Raji (cell line): ENCODE data around the gene HSPB2.

Experiments used
- POLR2A ChIP-seq: IDR thresholded peaks from 2 replicates; pipeline ENCODE4 v1.6.1; 2011; ENCODE audit warnings: low read depth, low read length, control low read depth; ENCODE audit not compliant: insufficient read depth

HSPB2 gene

GRCh38 chr11:111911563-111912401, 752 bp upstream of the HSPB2 start, which contains the start of gene CRYAB:
Gene CRYAB, minus strand, starts transcription at chr11:111911770. Its CDS starts 46 bp downstream, at chr11:111911724.
- TF ChIP-seq POLR2A, result no peak

DNA sequence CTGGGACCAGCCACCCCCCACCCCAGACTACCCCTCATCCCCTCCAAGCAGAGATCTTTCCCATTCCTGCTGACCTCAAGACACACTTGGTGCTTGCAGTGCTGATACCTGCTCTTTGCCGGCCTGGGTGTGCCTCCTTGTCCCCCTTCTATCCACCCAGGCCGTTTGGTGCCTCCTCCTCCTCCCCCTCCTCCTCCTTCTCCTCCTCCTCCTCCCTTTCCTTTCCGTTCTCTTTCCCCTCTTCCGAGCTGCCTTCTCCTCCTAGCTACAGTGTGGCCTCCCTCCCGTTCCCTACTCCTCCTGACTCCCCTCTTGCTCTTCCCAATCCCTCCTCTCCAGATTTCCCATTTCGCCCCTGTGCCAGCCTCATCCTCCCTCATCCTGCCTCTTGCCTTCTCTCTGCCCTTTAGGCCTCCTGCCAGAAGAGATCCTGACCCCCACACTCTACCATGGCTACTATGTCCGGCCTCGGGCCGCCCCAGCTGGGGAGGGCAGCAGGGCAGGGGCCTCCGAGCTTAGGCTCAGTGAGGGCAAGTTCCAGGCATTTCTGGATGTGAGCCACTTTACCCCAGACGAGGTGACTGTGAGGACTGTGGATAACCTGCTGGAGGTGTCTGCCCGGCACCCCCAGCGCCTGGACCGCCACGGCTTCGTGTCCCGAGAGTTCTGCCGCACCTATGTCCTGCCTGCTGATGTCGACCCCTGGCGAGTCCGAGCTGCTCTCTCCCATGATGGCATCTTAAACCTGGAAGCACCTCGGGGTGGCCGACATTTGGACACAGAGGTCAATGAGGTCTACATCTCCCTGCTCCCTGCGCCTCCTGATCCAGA, 712 bp downstream of the HSPB2 start:
- TF ChIP-seq POLR2A, result no peak

- TF ChIP-seq POLR2A, result no peak
Observed at GRCh38 chr11:111913997-111914396, 1.5 kb downstream of the HSPB2 start.

DNA sequence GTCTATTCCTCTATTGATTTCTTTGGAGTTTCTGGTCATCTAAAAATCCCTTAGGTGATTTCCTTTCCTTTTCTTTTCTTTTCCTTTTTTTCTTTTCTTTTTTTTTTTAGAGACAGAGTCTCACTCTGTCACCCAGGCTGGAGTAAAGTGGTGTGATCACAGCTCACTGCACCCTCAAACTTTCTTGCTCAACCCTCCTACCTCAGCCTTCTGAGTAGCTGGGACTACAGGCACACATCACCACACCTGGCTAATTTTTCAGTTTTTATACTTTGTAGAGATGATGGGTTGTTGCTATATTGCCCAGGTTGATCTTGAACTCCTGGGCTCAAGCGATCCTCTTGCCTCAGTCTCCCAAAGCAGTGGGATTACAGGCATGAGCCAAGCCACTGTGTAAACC, 4.2 kb downstream of the HSPB2 start:
- no peak for TF ChIP-seq POLR2A

DNA sequence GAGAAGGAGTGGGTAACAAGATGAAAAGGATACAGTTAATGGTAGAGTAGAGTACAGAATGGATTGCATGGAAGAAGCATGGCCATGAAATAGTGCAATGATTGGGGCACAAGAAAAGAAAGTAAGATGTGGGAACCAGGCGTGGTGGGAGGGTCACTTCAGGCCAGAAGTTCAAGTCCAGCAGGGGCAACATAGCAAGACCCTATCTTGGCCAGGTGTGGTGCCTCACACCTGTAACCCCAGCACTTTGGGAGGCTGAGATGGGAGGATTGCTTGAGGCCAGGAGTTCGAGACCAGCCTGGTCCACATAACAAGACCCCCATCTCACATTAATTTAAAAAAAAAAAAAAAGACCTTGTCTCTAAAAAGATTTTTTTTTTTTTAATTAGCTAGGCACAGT, 4.8 kb downstream of the HSPB2 start:
- no peak for TF ChIP-seq POLR2A

GRCh38 chr11:111917788-111918187, 5.3 kb downstream of the HSPB2 start:
- TF ChIP-seq POLR2A, result no peak

GRCh38 chr11:111918390-111919256, 6.1 kb downstream of the HSPB2 start, which contains the start of gene C11orf52:
Gene C11orf52, plus strand, starts transcription at chr11:111918913. Its CDS starts 60 bp downstream, at chr11:111918973.
- TF ChIP-seq POLR2A, result no peak

DNA sequence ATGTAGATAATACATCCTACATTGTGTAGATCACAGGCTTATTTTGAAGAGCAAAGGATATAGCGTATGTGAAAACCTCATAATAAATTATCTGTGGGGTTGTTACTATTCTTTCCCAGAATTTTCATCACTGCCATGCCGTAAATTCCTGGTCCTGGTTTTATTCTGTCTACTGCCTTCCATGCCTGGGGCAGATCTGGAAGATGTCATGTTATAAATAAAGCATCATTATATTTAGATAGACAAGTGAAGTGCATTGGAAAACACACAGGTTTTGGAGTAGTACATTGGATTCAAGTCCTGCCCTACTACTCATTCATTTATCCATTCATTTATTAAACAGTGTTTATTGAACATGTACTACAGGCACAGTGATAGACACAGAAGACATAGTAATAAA, 8.4 kb downstream of the HSPB2 start:
- no peak for TF ChIP-seq POLR2A

DNA sequence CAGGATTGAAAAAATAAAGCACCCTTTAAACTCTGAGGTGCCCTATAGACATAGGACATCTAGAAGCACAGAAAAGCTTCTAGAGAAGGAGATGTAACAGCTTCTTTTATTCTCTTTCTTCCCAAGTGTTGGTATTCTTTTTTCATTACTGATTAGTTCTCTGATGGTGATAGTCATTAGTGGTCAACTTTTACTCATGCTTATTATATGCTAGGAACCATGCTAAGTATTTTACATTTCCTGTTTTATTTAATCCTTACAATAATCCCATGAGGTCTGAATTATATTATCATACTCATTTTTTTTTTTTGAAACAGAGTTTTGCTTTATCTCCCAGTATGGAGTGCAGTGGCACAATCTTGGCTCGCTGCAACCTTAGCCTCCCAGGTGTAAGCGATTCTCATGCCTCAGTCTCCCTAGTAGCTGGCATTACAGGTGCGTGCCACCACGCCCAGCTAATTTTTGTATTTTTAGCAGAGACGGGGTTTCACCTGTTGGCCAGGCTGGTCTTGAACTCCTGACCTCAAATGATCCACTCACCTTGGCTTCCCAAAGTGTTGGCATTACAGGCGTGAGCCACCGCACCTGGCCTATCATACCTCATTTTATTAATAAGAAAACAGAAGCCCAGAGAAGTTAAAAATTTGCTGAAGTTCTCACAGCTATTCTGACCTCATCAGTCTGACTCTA, 9.2 kb downstream of the HSPB2 start:
- no peak for TF ChIP-seq POLR2A

DNA sequence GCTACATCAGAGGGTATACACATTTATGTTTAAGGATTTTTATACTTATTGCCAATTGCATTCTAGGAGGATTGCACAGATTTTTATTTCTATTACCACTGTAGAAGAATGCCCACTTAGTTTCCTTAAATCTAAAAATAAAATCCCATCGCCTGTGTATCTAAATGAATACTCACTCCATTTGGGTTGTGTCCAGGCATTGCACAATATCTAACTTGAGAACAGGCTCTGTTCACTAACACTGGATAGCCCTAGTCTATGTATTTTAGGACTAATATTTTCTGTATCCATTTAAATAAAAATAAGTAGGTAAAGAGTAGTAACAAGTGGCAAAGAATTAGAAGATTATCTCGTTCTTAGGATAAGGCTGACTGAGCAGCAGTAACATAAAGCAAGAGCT, 10.3 kb downstream of the HSPB2 start:
- no peak for TF ChIP-seq POLR2A

DNA sequence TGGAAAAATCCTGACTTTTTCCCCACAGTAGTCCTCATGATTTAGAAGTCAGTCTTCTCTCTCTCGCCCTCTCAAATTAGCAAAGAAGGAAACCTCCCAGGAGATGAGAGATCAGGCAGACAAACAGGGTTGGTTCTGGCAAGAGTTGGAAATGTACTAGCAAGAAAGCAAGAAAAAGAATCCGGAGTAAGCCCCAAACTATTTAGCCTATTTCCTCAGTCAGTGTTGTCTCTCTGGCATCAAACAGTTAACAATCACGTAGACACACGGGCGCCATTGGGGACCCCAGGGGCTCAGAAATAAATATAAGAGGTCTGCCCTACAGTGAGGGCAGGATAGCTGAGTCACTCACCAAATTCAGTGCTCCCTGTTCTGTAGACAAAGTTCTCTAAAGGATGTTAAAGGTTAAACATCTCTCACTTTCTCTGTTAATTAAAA, 10.8 kb downstream of the HSPB2 start:
- no peak for TF ChIP-seq POLR2A

DNA sequence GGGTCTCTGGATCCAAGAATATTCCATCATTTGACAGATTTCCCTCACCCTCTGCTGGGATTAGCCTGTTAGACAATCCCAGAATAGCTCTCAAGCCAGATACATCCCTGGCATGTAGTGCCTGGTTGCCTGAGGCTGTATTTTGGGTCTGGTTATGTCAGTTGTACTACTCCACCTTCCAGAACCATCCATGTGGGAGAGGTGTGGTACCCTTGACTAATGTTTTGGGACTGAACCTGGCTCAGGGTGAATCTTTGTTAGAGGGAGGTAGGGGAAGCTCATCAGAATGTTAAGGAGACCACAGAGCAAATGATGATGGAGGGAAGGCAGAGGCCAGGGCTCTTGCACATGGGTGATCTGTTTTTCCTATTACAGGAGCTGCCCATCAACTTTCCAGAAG, 11.4 kb downstream of the HSPB2 start:
- TF ChIP-seq POLR2A, result no peak

DNA sequence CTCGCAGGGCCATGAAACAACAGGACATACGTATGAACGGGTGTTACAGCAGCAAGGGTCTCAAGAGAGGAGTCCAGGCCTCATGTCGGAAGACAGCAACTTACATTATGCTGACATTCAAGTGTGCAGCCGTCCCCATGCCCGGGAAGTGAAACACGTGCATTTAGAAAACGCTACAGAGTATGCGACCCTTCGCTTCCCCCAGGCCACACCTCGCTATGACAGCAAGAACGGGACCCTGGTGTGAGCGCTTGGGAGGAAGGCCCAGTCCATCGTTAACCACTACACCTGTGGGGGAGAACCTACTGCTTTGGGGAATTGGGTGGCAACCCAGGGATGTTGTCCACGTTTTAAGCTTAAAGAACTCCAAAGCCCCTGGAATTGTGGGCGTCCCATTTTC, 13.4 kb downstream of the HSPB2 start:
- no peak for TF ChIP-seq POLR2A

DNA sequence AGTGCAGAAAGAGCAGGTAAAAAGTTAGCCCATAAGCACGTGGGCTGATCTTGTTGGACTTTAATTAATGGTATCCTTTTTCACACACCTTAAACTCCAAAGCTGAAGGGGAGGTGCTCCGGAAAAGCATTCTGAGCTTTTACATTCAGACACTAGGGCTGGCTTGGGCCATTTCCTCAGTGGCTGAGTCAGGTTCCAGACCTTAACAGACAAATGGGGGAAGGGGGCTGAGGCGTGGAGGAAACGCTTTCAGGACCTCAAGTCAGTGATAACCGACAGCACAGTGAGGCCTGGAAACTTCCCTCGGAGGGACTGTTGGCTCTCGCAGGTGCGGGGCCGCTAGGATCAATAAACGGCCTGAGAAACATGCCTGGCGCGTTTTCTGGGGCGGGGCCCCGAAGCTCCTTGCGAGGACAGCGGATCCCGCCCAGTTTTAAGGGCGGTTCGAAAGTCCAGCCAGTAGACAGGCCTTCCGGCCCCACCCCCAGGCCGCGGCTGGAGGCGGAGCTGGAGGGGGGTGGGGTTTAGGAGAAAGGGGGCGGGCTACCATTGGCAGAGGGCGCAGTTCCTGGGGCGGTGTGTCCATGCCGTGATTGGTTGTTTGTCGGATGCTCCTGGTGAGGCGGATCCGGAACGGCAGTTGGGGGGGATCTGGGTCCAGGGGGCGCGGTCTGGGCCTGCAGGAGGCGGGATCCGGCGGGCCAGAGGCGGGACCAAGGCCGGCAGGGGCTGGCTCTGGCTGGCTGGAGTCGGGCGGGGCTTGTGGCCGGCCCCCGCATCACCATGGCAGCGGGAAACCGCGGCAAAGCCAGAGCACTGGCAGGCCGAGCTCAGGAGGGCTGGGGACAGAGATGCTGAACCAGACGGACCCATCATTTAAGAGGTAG, 14.2 kb downstream of the HSPB2 start:
- peak; percentile 88 for TF ChIP-seq POLR2A

DNA sequence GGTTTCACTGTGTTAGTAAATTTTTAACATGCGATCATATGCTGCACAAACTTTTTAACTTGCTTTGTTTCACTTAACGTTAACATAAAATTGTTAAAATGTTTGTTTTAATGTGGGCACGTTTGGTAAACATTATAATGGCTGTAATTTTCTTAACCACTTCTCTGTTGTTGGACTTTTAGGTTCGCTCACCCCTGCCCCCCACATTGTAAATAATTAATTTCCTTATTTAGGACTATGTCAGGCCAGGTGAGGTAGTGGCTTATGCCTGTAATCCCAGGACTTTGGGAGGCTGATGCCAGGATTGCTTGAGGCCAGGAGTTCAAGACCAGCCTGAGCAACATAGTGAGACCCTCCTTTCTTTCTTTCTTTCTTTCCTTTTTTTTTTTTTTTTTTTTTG, 17.9 kb downstream of the HSPB2 start:
- TF ChIP-seq POLR2A, result no peak
